Gastrocnemius medialis (tissue), 4 donors: ENCODE data around the gene PRKCE.

Experiments used
- POLR2A ChIP-seq, 2 donors: fragments of 450-650 bp; IDR thresholded peaks; one replicate each; pipeline ENCODE4 v1.6.1; 2017; ENCODE audit warnings: antibody characterized with exemption in 2 of 2, mild to moderate bottlenecking in 2 of 2, moderate library complexity in 2 of 2
- TF ChIP-seq, protein P1 (sequence below), 5 experiments: fragments of 450-650 bp in 3 of 5; fragments of 200-600 bp in 2 of 5; sonication (generic) in 2 of 5; IDR thresholded peaks in 4 of 5; conservative IDR thresholded peaks in 1 of 5; 1 replicate in 4 of 5; 2 replicates in 1 of 5; pipeline ENCODE4 v1.5.1; 2016 to 2019; ENCODE audit warnings: antibody characterized with exemption in 5 of 5, mild to moderate bottlenecking in 3 of 5, moderate library complexity in 3 of 5

DNA sequence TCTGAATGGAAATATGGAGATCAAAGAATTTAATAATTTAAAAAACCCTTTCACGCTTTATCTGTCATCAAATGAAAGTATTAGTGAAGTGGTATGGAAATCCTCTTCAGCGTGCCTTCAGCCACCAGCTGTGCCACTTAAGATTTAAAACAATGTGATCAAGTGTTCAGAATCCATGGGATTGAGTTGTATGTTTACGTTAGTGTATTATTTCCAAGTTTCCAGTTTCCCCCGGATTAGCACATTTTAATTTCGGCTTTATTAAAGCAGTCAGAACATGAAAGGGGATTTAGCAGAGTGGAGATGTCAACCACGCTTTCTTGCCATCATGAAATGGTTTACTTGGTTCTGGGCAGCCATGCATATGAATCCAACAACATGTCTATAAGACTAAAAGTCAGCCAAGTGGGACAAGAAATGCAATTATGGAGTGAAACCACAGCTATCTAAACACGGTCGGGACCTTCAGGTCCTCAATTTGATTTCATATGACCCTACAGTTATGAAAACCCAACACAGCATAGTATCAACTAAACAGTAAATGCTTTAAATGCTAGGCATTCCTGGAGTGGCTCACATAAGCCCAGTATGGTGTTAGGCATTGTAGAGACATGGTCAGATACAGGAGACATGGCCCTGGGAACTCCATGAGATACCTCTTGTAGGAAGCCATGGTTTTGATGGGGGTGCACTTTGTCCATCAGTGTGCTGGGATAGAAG lies 420.8 kb downstream of the PRKCE start:
- TF ChIP-seq, protein P1, sequence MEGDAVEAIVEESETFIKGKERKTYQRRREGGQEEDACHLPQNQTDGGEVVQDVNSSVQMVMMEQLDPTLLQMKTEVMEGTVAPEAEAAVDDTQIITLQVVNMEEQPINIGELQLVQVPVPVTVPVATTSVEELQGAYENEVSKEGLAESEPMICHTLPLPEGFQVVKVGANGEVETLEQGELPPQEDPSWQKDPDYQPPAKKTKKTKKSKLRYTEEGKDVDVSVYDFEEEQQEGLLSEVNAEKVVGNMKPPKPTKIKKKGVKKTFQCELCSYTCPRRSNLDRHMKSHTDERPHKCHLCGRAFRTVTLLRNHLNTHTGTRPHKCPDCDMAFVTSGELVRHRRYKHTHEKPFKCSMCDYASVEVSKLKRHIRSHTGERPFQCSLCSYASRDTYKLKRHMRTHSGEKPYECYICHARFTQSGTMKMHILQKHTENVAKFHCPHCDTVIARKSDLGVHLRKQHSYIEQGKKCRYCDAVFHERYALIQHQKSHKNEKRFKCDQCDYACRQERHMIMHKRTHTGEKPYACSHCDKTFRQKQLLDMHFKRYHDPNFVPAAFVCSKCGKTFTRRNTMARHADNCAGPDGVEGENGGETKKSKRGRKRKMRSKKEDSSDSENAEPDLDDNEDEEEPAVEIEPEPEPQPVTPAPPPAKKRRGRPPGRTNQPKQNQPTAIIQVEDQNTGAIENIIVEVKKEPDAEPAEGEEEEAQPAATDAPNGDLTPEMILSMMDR (IDR thresholded peaks at IDR 0.05 in 4 of 5, conservative IDR thresholded peaks at IDR 0.05 in 1 of 5): no peak
- no peak for TF ChIP-seq POLR2A (IDR thresholded peaks at IDR 0.05)
